ENCODE results near the gene PRPF4.

- TF ChIP-seq CTCF (IDR thresholded peaks at IDR 0.05): no peak
- TF ChIP-seq POLR2A (IDR thresholded peaks at IDR 0.05): no peak
Measured at GRCh38 chr9:113302792-113303418, 27.4 kb downstream of the PRPF4 start, which contains the start of gene RNF183.
